ENCODE results near the gene HPS1.

The HPS1 gene

GRCh38 chr10:98431016-98431415 lies 15.7 kb downstream of the HPS1 start:
- no peak for DNase-seq

GRCh38 chr10:98430427-98430826 lies 16.3 kb downstream of the HPS1 start:
- no peak for DNase-seq

- DNase-seq, result no peak
Observed at GRCh38 chr10:98429320-98430072, 17.2 kb downstream of the HPS1 start.

GRCh38 chr10:98427011-98427515 lies 19.7 kb downstream of the HPS1 start:
- DNase-seq, result no peak

GRCh38 chr10:98425511-98426352 lies 21.0 kb downstream of the HPS1 start:
- DNase-seq, result no peak

GRCh38 chr10:98424295-98425254 lies 22.2 kb downstream of the HPS1 start:
- no peak for DNase-seq

GRCh38 chr10:98423691-98424120 lies 23.0 kb downstream of the HPS1 start:
- no peak for DNase-seq

- no peak for DNase-seq
Observed at GRCh38 chr10:98422182-98422581, 24.6 kb downstream of the HPS1 start.

GRCh38 chr10:98420786-98421185 lies 25.9 kb downstream of the HPS1 start:
- no peak for DNase-seq

- DNase-seq, result no peak
Observed at GRCh38 chr10:98419469-98420261, 27.1 kb downstream of the HPS1 start.

GRCh38 chr10:98418665-98419468 lies 27.9 kb downstream of the HPS1 start:
- DNase-seq, result no peak

GRCh38 chr10:98417973-98418664 lies 28.6 kb downstream of the HPS1 start:
- DNase-seq, result no peak

GRCh38 chr10:98417481-98417959 lies 29.2 kb downstream of the HPS1 start:
- DNase-seq, result peak in 1 of 2 experiments; percentile 32

GRCh38 chr10:98416606-98417388 lies 29.9 kb downstream of the HPS1 start:
- DNase-seq, result no peak

GRCh38 chr10:98415731-98416119 lies 31.0 kb downstream of the HPS1 start:
- DNase-seq, result no peak

GRCh38 chr10:98414932-98415730 lies 31.6 kb downstream of the HPS1 start, which contains the start of gene PYROXD2:
PYROXD2 (minus strand) TSS chr10:98415182; CDS start chr10:98415135, 47 bp downstream.
- peak in 1 of 2 experiments; percentile 14 for DNase-seq

- DNase-seq, result no peak
Observed at GRCh38 chr10:98414578-98414931, 32.2 kb downstream of the HPS1 start.

- DNase-seq, result no peak
Observed at GRCh38 chr10:98411768-98412167, 35.0 kb downstream of the HPS1 start.
